Common myeloid progenitor, CD34-positive (primary cell): ENCODE results near the gene HMG20A.

Source experiments
- CTCF ChIA-PET: fragments of 350-600 bp; sonication (Branson Sonifier 250); formaldehyde crosslinking; loops from one replicate; lab custom pipeline; 2021; ENCODE audit warnings: antibody characterized with exemption; lab: Charles Lee
- POLR2A ChIA-PET: fragments of 350-600 bp; sonication (Branson Sonifier 250); formaldehyde crosslinking; loops from one replicate; lab custom pipeline; 2021; ENCODE audit warnings: antibody characterized with exemption; lab: Charles Lee
- DNase-seq, 3 donors: peaks; one replicate each; pipeline versions ENCODE4 v3.0.0 to v3.0.0-alpha.2; 2013
- H3K27ac ChIP-seq, 2 experiments: 1 replicate in 1 of 2; 2 replicates in 1 of 2; pipeline ENCODE4 v1.7.0; 2013; ENCODE audit warnings: inconsistent platforms in 2 of 2, low read length in 2 of 2, mild to moderate bottlenecking in 2 of 2, low read depth in 1 of 2, moderate library complexity in 1 of 2; ENCODE audit not compliant: severe bottlenecking in 2 of 2, insufficient read depth in 1 of 2, poor library complexity in 1 of 2
- H3K27me3 ChIP-seq, 5 experiments: replicated peaks in 2 of 5; 1 replicate in 3 of 5; 2 replicates in 2 of 5; pipeline versions ENCODE4 v1.6.1 to v1.7.0; 2013; ENCODE audit warnings: low read length in 4 of 5, mild to moderate bottlenecking in 2 of 5, moderate library complexity in 2 of 5, inconsistent platforms in 1 of 5; ENCODE audit not compliant: insufficient read depth in 5 of 5, control insufficient read depth in 4 of 5
- H3K36me3 ChIP-seq, 4 experiments: 1 replicate in 2 of 4; 2 replicates in 2 of 4; pipeline versions ENCODE4 v1.6.1 to v1.7.0; 2013; ENCODE audit warnings: low read length in 3 of 4, control low read depth in 1 of 4, mild to moderate bottlenecking in 1 of 4; ENCODE audit not compliant: control insufficient read depth in 4 of 4, insufficient read depth in 4 of 4
- H3K4me1 ChIP-seq, 4 experiments: 1 replicate in 3 of 4; 2 replicates in 1 of 4; pipeline versions ENCODE4 v1.6.1 to v1.7.1; 2013; ENCODE audit warnings: low read length in 3 of 4, mild to moderate bottlenecking in 3 of 4, control low read depth in 1 of 4, inconsistent platforms in 1 of 4, moderate library complexity in 1 of 4; ENCODE audit not compliant: control insufficient read depth in 4 of 4, insufficient read depth in 4 of 4; ENCODE audit errors: control extremely low read depth in 1 of 4
- H3K4me3 ChIP-seq, 7 experiments: 1 replicate in 4 of 7; 2 replicates in 3 of 7; pipeline versions ENCODE4 v1.5.1 to v1.7.0; 2013; ENCODE audit warnings: mild to moderate bottlenecking in 7 of 7, low read length in 6 of 7, moderate library complexity in 6 of 7, inconsistent platforms in 2 of 7, low read depth in 2 of 7, control low read depth in 1 of 7; ENCODE audit not compliant: insufficient read depth in 4 of 7, control insufficient read depth in 1 of 7; ENCODE audit errors: extremely low read depth in 1 of 7
- H3K9me3 ChIP-seq, 5 experiments: 1 replicate in 4 of 5; 2 replicates in 1 of 5; pipeline versions ENCODE4 v1.6.1 to v1.7.1; 2013; ENCODE audit warnings: low read length in 4 of 5, mild to moderate bottlenecking in 2 of 5, inconsistent platforms in 1 of 5, low read depth in 1 of 5, moderate library complexity in 1 of 5; ENCODE audit not compliant: control insufficient read depth in 4 of 5, insufficient read depth in 2 of 5; ENCODE audit errors: control extremely low read depth in 1 of 5
- WGBS: methylation state at CpG from one replicate; pipeline ENCODE4 v1.1.5; 2013; ENCODE audit not compliant: insufficient coverage; 5-methylcytosine and 5-hydroxymethylcytosine counted together

HMG20A gene

DNA sequence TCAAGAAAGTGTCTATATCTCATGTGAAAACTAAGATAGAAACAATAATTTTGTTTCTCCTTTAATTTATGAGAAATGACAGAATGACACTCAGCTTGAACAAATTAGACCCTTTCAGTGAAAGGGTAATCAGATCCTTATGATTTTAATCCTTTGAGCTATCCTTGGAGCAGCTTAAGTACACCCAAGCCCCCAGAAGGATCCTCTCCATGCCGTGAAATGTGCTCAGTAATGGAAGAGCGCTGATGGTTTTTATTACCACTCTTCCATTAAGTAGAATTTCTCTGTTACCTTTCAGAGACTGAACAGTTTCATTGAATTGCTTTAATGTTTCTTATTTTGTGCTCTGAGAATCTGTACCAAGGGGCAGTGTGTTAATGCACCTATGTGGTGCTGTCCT lies 54.3 kb downstream of the HMG20A start:
- Histone ChIP-seq H3K36me3 (peaks cover 16 to 59% (median 36%) of the 10 kb centered on the region in 4 experiments), H3K27me3 (no peaks in the 10 kb centered on the region), H3K9me3 (no peaks in the 10 kb centered on the region), H3K4me1 (no peaks in the 10 kb centered on the region), H3K27ac (no peak overlapping the region), H3K4me3 (no peak overlapping the region)
- no peak for DNase-seq
- CTCF ChIA-PET = no interaction called here
- POLR2A ChIA-PET = no interaction called here
- no CpG with 5 or more reads among the region's 2 CpGs for WGBS

GRCh38 chr15:77475898-77476297 lies 55.2 kb downstream of the HMG20A start:
- no peak overlapping the region for H3K27ac ChIP-seq
- DNase-seq = no peak
- H3K27me3 ChIP-seq = no peaks in the 10 kb centered on the region
- peaks cover 16 to 55% (median 34%) of the 10 kb centered on the region in 4 experiments for H3K36me3 ChIP-seq
- H3K9me3 ChIP-seq = no peaks in the 10 kb centered on the region
- WGBS = 96% methylated on average over 4 of the region's 5 CpGs
- ChIA-PET POLR2A (no interaction called here), CTCF (no interaction called here)
- no peak overlapping the region for H3K4me3 ChIP-seq
- H3K4me1 ChIP-seq = no peaks in the 10 kb centered on the region

DNA sequence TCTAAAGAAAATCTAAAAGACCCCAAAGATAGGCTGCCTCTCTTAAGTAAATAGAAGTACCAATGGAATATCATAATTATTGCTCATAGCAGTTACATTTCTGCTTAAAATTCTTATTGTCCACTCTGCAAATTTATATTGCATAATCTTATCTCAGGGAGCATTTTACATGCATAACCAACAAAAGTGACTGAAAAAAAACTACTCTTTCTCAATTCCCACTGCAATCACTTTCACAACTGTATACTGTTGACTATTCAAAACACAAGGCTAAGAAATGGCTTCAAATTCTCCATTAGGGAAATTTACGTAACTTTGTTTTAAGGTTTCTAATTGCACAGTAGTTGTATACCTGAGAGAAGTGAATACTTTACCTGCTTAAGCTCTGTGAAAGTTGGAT lies 56.3 kb downstream of the HMG20A start:
- peaks cover 19 to 56% (median 37%) of the 10 kb centered on the region in 4 experiments for H3K36me3 ChIP-seq
- H3K4me3 ChIP-seq = no peak overlapping the region
- no peak overlapping the region for H3K27ac ChIP-seq
- H3K9me3 ChIP-seq = no peaks in the 10 kb centered on the region
- WGBS = no CpG with 5 or more reads among the region's 1 CpG
- POLR2A ChIA-PET = no interaction called here
- no peaks in the 10 kb centered on the region for H3K4me1 ChIP-seq
- DNase-seq = no peak
- CTCF ChIA-PET = no interaction called here
- H3K27me3 ChIP-seq = no peaks in the 10 kb centered on the region

DNA sequence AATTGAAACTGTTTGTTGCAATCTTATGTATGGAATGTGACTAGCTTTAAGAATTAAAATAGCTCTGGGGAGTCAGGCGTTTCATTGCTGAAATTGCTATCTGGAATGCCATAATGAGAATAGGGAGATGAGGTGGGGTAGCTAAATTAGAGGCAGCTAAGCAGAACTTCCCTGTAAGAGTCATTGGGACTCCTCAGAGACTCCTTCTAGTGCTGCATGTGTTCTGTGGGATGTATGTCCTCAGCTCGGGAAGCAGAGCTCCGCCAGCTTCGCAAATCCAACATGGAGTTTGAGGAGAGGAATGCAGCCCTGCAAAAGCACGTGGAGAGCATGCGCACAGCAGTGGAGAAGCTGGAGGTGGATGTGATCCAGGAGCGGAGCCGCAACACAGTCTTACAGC lies 57.4 kb downstream of the HMG20A start:
- Histone ChIP-seq H3K36me3 (peaks cover 16 to 59% (median 39%) of the 10 kb centered on the region in 4 experiments), H3K27ac (no peak overlapping the region), H3K4me3 (no peak overlapping the region), H3K4me1 (no peaks in the 10 kb centered on the region), H3K9me3 (no peaks in the 10 kb centered on the region), H3K27me3 (no peaks in the 10 kb centered on the region)
- DNase-seq = no peak
- ChIA-PET CTCF (interaction anchor here (1.0 to 1.9 kb wide), 3 partner anchors 19 to 363 kb away, joined by 3 to 7 read pairs (median 4); no protein-coding TSS in a partner anchor), POLR2A (no interaction called here)
- WGBS = 100% methylated on average over 6 of the region's 8 CpGs

- peaks cover 16 to 67% (median 44%) of the 10 kb centered on the region in 4 experiments for H3K36me3 ChIP-seq
- no peak overlapping the region for H3K4me3 ChIP-seq
- H3K27me3 ChIP-seq = no peaks in the 10 kb centered on the region
- ChIA-PET POLR2A (no interaction called here), CTCF (interaction anchor here (0.6 to 1.9 kb wide), 2 partner anchors 18 to 1764 kb away, joined by 3 to 7 read pairs; no protein-coding TSS in a partner anchor)
- WGBS = no CpG with 5 or more reads among the region's 3 CpGs
- no peaks in the 10 kb centered on the region for H3K9me3 ChIP-seq
- H3K27ac ChIP-seq = no peak overlapping the region
- H3K4me1 ChIP-seq = no peaks in the 10 kb centered on the region
- no peak for DNase-seq
Observed at GRCh38 chr15:77479015-77479414, 58.3 kb downstream of the HMG20A start.

DNA sequence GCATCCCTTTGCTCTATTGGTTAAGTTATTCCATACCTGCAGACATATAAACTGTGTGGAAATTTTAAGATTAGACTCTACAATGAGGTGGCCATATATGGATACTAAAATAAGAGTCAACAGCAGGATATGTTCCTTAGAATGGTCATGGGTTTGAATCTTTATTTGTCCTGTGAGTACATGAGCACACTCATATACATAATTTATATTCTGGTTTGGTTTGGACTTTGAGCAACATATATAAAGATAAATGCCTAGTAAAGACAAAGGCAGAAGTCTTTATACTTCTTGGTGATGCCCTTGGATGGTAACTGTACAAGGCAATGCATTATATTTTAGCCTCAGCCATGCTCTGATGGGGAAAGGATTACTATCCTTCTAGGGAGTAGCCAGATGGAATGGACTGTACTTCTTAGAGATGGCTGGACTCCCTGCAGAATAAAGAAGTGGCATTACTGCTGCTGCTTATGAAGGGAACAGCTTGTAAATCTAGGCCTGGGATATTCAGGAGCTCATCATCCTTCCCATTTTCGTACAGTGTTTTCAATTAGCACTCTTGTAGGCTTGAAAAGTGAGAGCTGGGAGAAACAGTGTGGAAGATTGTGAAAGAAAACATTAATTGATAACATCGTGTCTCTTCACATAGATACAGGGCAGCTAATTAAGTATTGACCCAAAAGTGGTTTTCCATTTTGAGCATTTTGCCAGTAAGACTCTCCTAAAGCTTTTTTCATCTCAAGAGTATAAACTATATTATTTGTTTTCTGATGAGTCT lies 60.4 kb downstream of the HMG20A start:
- Histone ChIP-seq H3K27me3 (no peaks in the 10 kb centered on the region), H3K4me1 (no peaks in the 10 kb centered on the region), H3K9me3 (no peaks in the 10 kb centered on the region), H3K4me3 (no peak overlapping the region), H3K36me3 (peaks cover 21 to 68% (median 45%) of the 10 kb centered on the region in 4 experiments), H3K27ac (no peak overlapping the region)
- WGBS = 80% methylated on average over 1 of the region's 2 CpGs
- no peak for DNase-seq
- CTCF ChIA-PET = no interaction called here
- POLR2A ChIA-PET = no interaction called here

GRCh38 chr15:77481670-77482069 lies 61.0 kb downstream of the HMG20A start:
- Histone ChIP-seq H3K36me3 (peaks cover 21 to 68% (median 46%) of the 10 kb centered on the region in 4 experiments), H3K4me1 (no peaks in the 10 kb centered on the region), H3K27me3 (no peaks in the 10 kb centered on the region), H3K27ac (no peak overlapping the region), H3K4me3 (no peak overlapping the region), H3K9me3 (no peaks in the 10 kb centered on the region)
- no peak for DNase-seq
- no CpG with 5 or more reads among the region's 1 CpG for WGBS
- ChIA-PET CTCF (interaction anchor here (0.9 to 1.5 kb wide), 2 partner anchors 17 to 301 kb away, joined by 4 read pairs; no protein-coding TSS in a partner anchor), POLR2A (no interaction called here)
